RKO (cell line): ENCODE measurements around the gene FEV.

Experiments used
- DNase-seq: peaks from one replicate; pipeline ENCODE4 v3.0.0-alpha.2; 2016; ENCODE audit warnings: low spot score

Gene FEV

GRCh38 chr2:218985021-218985324 lies at the start of gene FEV:
Gene FEV (minus strand): TSS chr2:218985184. CDS start chr2:218985075, 109 bp downstream.
- DNase-seq: no peak

DNA sequence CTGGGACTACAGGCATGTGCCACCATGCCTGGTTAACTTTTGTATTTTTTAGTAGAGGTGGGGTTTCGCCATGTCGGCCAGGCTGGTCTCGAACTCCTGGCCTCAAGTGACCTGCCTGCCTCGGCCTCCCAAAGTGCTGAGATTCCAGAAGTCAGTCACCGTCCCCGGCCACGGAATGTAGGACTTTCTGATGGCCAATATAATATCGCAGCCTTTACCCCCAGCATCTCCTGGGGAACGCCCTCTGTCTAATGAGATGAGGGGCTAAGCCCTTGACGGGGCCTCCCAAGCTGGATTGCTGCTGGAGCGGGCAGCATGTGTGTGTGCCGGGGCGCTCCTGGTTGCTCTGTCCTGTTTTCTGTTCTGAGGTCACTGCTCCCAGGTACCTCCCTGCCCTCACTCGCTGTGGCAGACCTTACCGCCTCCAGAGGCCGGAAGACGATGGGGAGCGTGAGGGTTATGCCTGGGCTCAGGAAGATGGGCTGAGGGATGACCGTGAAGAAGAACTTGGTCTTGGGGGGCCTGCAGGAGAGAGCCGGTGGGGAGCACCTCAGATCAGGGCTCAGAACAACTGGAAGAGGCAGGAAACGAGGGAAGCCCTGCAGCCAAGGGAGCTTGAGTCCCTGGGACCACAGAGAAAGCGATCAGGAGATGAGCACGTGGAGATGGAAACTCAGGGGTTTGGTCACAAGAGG lies 47.2 kb upstream of the FEV start:
- no peak for DNase-seq

- DNase-seq: no peak
These were observed 46.2 kb upstream of the FEV start for GRCh38 chr2:219031005-219031738.

DNA sequence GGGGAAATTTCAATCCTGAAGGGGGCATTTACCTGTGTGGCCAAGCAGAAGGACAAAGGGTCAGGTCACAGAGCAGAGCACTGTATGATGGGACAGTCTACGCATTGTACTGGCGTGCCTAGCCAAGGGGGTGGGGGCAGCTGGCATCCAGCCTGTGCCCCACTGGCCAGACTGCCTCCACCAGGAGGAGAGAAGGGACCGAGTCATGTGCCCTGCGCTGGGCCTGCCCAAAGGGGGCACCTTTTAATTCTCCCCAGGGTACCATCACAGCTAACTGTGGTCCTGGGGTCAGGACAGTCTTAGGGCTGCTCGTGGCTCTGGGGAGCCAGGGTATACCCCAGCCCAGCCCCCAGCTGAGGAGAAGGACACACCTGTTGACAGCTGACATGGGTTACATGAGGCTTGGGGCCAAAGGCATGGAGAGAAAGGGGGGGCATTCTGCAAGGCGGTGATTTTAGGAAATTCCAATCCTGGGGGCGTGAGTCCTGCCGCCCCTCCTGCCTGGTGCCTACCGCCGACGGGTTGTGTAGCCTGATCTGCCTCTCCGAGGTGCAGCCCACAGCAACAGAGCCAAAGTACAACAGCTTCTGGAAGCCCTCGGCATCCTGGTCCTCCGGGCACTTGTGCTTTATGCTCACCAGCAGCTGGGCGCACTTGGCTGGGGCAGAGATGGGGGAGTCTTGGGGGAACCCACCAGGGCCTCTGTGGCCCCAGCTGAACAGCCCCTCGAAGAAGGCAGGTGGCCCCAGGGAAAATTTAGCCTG lies 45.4 kb upstream of the FEV start:
- DNase-seq: no peak

GRCh38 chr2:219029829-219030165 lies 44.8 kb upstream of the FEV start:
- DNase-seq: peak; percentile 73

GRCh38 chr2:219028996-219029828 lies 44.2 kb upstream of the FEV start:
- no peak for DNase-seq

DNA sequence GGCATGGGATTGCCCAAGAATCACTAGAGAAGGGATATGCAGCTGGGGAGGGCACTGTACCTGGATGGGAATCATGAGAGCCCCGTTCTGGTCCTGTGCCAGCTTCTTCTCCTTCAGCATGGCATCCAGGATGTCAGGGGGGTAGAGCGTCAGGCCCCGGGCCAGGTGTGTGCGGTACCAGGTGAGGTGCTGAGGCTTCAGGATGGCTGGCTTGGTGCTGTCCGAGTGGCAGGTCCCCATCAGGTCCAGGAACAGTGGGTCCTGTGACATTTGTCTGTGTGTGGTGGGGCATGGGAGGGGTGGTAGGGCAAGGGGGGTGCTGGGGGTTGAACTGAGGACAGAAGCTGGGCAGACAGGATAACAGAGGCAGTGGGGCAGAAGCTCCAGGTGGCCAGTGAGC lies 43.2 kb upstream of the FEV start:
- DNase-seq: no peak

DNA sequence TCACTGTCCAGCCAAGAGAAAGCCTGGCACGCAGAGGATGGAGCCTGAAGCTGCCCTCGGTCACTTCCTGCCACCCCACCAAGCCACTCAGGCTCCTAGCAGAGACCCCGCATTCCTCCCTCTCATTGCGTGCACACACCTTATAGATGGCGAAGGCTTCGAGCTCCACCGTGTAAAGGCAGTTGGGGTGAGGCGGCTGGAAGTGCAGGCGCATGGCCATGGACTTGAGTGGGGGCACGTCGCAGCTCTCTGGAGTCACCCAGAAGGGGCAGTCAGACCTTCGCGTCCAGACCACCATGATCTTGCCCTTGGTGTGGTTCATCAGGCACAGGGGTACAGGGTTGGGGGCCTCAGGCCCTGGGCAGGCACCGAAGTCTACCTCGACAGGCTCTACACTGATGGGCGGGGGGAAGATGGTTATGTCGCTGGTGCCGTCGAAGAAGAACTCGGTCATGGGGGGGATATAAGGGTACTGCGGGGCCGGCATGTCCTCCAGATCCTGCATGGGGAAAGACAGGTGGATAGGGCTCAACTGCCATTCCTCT lies 42.6 kb upstream of the FEV start:
- no peak for DNase-seq

DNA sequence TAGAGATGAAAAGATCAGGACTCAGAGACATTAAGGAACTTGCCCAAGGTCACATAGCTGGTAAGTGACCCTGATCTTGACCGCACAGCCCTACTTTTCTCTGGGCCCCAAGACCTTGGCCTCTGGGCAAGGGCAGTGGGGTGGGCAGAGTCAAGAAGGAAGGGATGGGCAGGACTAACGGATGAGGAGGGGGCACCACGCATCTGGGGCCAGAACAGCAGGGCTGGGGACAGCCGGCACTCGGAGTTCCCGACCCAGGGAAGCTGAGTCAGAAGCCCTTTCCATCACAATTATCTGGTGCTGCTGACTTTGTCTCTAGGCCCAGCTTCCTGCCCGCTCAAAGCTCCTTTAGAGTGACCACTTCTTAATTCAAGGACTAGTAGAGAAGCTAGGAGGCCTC lies 42.0 kb upstream of the FEV start:
- no peak for DNase-seq

DNA sequence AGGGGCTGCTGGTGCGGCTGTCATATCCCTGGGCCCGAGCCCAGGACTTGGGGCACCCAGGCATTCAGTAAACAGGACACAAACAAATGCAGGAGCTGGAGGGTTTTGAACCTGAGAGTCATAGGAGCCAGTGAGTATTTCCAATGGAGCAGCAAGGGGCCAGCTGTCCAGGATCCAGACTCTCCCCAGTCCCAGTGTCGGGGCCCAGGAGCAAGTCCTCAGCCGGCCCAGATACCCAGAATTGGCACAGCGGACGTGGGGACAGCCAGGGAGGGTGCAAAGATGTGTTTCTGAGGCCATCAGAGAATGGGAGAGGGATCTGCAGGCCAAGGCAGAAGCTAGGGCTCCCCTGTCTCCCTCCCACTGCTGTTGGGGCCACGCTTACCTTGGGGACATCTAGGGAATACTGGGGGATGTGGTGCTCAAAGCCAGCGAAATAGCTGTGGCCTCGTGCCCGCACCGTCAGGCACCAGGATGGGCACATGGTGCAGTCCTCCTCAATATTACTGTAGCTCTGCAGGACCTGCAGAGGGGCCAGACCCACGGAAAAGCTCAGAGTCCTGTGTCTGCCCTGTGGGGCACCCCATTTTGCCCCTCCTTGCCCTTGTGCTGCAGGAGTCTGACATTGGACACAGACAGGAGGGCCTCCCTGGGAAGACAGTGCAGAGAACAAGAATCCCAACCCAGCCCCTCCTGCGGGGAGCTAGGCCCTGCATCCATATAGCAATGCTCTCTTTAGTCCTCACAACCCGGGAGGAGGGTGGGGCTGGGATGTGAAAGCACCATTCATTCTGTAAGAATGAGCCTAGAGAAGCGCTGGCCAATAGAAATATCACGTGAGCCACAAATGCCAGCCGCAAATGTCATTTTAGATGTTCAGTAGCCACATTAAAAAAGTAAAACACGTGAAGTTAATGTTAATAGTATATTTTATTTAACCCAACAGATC lies 40.9 kb upstream of the FEV start:
- DNase-seq: no peak

DNA sequence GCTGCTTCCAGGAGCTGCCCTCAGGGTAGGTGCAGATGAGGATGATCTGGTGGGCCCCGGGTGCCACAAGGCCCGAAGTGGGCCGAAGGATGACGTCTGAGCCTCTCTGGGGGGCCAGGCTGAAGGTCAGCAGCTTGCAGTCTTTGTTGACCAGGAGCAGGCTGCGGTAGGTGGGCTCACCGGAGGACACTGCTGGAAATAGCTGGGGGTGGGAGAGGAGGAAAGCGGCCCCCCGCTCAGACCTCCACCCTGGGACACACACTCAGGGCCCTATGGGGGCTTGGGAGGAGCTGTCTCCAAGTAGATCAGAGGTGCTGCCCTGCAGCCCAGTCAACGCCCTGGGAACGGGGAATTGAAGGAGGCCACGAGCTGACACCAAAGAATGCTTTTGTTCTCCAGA lies 39.1 kb upstream of the FEV start:
- no peak for DNase-seq

GRCh38 chr2:219023045-219023605 lies 38.1 kb upstream of the FEV start:
- no peak for DNase-seq

DNA sequence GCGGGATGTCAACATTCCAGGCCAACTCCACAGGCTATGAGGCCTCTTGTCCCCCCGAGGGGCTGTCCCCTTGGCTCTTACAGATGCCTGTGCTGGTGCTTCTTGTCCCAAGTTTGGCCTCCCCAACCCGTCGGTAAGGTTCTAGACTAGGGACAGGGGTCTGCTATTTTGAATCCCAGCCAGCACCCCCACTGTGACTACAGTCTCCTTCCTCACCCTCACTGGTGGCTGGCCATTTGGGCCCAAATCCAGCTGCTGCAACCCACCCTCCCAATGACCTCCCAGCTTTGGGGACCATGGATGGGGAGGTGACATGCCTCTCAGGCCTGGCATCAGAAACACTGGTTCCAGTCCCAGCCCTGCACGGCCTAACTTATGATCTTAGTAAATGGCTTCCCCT lies 37.6 kb upstream of the FEV start:
- no peak for DNase-seq

GRCh38 chr2:219022041-219022440 lies 37.1 kb upstream of the FEV start:
- no peak for DNase-seq

DNA sequence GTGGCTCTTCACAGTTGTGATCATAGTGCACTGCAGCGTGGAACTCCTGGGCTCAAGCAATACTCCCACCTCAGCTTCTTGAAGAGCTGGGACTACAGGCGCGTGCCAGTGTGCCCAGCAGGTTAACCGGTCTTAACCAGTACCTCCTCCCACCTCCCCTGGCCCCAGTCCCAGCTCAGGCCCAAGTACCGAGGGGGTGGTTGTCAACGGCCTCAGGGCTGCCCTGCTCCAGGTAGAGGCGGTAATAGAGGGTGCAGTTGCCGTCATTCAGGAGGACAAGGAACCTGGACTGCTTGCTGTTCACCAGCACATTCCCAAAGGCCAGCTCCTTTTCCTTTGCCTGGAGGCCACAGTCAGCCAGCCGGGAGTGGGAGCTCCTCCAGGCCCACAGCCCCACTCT lies 36.6 kb upstream of the FEV start:
- DNase-seq: no peak

DNA sequence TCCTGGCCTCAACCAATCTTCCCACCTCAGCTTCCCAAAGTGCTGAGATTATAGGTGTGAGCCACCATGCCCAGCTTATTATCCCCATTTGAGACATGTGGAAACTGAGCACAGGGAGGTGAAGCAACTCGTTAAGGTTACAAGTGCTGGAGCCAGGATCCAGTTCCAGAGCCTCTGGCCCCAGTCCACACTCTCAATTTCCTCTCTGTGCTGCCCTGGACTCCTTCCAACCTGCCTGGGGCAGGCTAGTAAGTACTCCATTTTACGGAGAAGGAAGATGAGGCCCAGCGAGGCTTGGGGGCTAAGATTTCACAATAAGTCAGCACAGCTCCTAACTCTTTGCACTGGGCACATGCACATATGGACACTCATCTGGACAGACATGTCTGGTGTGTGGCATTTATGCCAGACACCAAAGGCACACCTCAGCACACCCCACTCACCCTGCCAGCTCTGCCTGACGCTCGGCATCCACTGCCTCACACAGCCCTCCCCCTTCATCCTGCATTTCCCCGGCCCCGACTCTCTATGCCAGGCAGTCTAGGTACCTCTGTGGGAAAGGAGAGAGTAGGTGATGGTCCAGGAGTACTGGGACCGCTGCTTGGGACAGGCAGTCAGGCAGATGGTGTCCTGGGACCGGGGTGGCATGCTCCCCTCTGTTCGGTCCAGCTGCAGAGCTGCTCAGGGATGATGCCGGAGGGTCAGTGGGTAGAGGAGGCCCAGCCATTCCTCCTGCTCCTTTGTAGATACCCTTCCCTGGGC lies 35.8 kb upstream of the FEV start:
- DNase-seq: no peak

- DNase-seq: no peak
These were observed 34.5 kb upstream of the FEV start for GRCh38 chr2:219019436-219019835.

GRCh38 chr2:219018726-219019125 lies 33.7 kb upstream of the FEV start:
- no peak for DNase-seq

DNA sequence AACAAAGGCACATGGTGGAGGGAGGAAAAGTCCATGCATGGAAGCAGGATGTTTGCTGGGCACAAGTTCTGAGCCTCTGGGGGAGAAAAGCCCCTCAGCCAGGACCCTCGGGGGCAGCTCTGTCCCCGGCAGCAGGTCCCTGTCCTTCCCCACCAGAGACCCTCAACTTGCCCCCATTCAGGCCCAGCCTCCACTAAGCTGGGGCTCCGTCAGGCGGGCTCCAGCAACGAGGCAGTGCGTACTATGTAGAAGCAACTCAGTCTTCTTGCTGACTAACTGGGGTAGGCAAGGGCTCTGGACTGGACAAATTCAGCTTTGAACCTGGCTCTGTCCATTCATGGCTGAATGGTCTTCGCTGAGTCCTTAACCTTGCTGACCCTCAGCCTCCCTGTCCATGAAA lies 33.3 kb upstream of the FEV start:
- no peak for DNase-seq
